ENCODE measurements around the gene MATN4.

MATN4 gene

GRCh38 chr20:45247865-45248264 lies 60.2 kb downstream of the MATN4 start:
- H3K9me3 ChIP-seq (ENCODE audit: low read length), result no peaks in the 10 kb centered on the region
- H3K4me3 ChIP-seq (ENCODE audit: low read depth, low read length, poor library complexity, severe bottlenecking), result no peak overlapping the region
- H2AFZ ChIP-seq (ENCODE audit: low read length), result no peak overlapping the region
- TF ChIP-seq EZH2 (IDR thresholded peaks at IDR 0.05; ENCODE audit: borderline replicate concordance, low read length) (no peak), CTCF (IDR thresholded peaks at IDR 0.05; ENCODE audit: low read length) (no peak)
- H3K36me3 ChIP-seq (ENCODE audit: insufficient read depth, low read length), result no peaks in the 10 kb centered on the region
- H3K27ac ChIP-seq (ENCODE audit: low read depth, low read length, poor library complexity, severe bottlenecking), result no peak overlapping the region
- no peaks in the 10 kb centered on the region for H3K4me1 ChIP-seq (ENCODE audit: insufficient read depth, low read length, severe bottlenecking)
- H3F3A ChIP-seq (ENCODE audit: insufficient read depth, low read length), result no peaks in the 10 kb centered on the region
- no peak overlapping the region for H3K9ac ChIP-seq (ENCODE audit: low read length)
- H3K9me2 ChIP-seq (ENCODE audit: low read depth, low read length), result no peaks in the 10 kb centered on the region
- no peak overlapping the region for H3K4me2 ChIP-seq (ENCODE audit: low read length)
- H3K79me2 ChIP-seq (ENCODE audit: insufficient read depth, low read length), result no peaks in the 10 kb centered on the region
- H4K20me1 ChIP-seq (ENCODE audit: insufficient read depth, low read length), result no peaks in the 10 kb centered on the region
- no peaks in the 10 kb centered on the region for H3K27me3 ChIP-seq (ENCODE audit: insufficient read depth, low read length)

GRCh38 chr20:45246109-45246508 lies 62.0 kb downstream of the MATN4 start:
- H3K27me3 ChIP-seq (ENCODE audit: insufficient read depth, low read length), result no peaks in the 10 kb centered on the region
- H3F3A ChIP-seq (ENCODE audit: insufficient read depth, low read length), result no peaks in the 10 kb centered on the region
- no peak overlapping the region for H2AFZ ChIP-seq (ENCODE audit: low read length)
- TF ChIP-seq CTCF (IDR thresholded peaks at IDR 0.05; ENCODE audit: low read length) (no peak), EZH2 (IDR thresholded peaks at IDR 0.05; ENCODE audit: borderline replicate concordance, low read length) (no peak)
- H3K4me2 ChIP-seq (ENCODE audit: low read length), result no peak overlapping the region
- H3K27ac ChIP-seq (ENCODE audit: low read depth, low read length, poor library complexity, severe bottlenecking), result no peak overlapping the region
- H3K79me2 ChIP-seq (ENCODE audit: insufficient read depth, low read length), result no peaks in the 10 kb centered on the region
- H3K9me3 ChIP-seq (ENCODE audit: low read length), result no peaks in the 10 kb centered on the region
- no peak overlapping the region for H3K9ac ChIP-seq (ENCODE audit: low read length)
- H3K4me1 ChIP-seq (ENCODE audit: insufficient read depth, low read length, severe bottlenecking), result no peaks in the 10 kb centered on the region
- H3K9me2 ChIP-seq (ENCODE audit: low read depth, low read length), result no peaks in the 10 kb centered on the region
- no peak overlapping the region for H3K4me3 ChIP-seq (ENCODE audit: low read depth, low read length, poor library complexity, severe bottlenecking)
- H4K20me1 ChIP-seq (ENCODE audit: insufficient read depth, low read length), result no peaks in the 10 kb centered on the region
- no peaks in the 10 kb centered on the region for H3K36me3 ChIP-seq (ENCODE audit: insufficient read depth, low read length)
